GM12892 (cell line): Measurements from ENCODE around the gene ACP4.

Experiments
- POLR2A ChIP-seq: IDR thresholded peaks from 2 replicates; pipeline ENCODE4 v1.6.1; 2011; ENCODE audit warnings: low read depth, low read length, control low read depth
- TAF1 ChIP-seq: IDR thresholded peaks from 2 replicates; pipeline ENCODE4 v1.6.1; 2011; ENCODE audit warnings: low read depth, mild to moderate bottlenecking, control low read depth, low read length, borderline replicate concordance

DNA sequence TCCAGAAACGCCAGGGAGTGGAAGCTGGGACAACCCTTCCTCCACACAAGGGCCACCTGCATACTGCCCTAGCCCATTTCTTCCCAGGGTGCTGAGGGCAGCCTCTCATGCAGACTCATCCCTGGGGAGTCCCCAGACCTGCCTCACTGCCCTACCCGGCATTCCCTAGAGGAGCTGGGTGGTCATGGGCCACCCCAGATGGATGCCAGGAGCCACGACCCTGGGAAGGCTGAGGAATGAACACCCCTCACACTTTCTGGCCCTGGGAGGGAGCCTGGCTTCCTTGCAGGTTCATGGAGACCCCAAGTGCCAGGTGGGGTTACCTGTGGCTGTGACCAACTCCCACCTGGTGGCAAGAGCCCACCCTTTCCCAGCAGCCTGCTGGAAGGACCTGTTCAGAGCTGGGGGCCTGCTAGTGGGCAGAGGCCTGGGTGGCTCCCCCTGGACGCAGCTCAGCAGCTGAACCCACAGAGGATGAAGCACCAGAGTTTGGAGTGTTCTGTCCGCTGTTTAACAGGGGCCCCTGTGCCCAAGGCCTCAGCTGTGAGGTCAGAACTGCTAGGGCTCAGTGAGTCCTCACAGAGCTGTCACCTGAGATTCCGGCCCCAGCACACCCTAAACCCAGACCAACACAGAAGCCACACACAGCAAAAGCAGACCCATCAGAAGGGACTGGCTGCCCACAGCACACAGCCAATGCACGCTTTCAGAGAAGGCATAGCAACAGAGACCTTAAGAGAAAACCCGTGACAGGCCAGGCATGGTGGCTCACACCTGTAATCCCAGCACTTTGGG is 6.6 kb downstream of the ACP4 start:
- TF ChIP-seq POLR2A = peak; percentile 68
- TF ChIP-seq TAF1 = no peak
